ENCODE data around the gene ERBB4.

DNA sequence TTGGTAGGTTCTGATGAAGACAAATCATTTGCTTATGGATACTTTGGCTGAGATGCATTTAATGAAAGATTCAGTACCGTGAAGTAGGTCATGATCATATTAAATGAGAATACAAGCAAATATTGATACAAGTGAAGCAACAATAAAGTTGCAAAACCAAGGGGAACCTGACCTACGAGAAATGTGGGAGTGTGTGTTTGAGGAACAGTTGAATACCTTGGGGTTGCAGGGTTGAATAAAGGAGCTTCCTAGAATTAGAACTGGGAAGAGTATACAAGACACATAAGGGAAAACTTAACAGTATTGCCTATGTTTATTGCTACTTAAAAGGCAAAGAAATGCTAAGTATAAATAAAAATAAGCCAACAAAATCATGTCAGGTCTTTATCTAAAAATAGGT is 702.9 kb downstream of the ERBB4 start:
- TF ChIP-seq POLR2A (IDR thresholded peaks at IDR 0.05): no peak
- TF ChIP-seq, protein P1, sequence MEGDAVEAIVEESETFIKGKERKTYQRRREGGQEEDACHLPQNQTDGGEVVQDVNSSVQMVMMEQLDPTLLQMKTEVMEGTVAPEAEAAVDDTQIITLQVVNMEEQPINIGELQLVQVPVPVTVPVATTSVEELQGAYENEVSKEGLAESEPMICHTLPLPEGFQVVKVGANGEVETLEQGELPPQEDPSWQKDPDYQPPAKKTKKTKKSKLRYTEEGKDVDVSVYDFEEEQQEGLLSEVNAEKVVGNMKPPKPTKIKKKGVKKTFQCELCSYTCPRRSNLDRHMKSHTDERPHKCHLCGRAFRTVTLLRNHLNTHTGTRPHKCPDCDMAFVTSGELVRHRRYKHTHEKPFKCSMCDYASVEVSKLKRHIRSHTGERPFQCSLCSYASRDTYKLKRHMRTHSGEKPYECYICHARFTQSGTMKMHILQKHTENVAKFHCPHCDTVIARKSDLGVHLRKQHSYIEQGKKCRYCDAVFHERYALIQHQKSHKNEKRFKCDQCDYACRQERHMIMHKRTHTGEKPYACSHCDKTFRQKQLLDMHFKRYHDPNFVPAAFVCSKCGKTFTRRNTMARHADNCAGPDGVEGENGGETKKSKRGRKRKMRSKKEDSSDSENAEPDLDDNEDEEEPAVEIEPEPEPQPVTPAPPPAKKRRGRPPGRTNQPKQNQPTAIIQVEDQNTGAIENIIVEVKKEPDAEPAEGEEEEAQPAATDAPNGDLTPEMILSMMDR (IDR thresholded peaks at IDR 0.05): no peak

Data from prostate gland (tissue), 2 donors.